ENCODE results near the gene SAFB2. TPM values are rescaled to one million over a fixed set of nuclear protein-coding genes. Genes with fewer than 3 reads are reported as not detected.

The SAFB2 gene
- total RNA-seq, 1 donor = 39.7 TPM

DNA sequence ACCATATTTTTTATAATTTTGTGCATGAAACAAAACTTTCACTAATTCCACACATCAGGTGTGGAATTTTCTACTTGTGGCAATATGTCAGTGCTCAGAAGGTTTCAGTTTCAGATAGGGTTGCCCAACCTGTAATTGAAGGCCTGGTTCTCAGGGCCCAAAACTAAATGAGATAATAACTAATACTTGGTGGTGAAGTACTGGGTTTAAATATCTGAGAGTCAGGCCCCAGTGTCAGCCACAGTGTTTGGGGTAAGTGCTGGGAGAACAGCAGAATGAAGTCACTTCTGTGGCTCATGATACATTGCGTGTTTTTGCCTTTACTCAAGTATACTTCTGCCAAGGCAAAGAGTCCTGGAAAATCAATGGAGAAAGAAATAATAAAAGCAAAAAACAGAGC lies 5.9 kb upstream of the SAFB2 start:
- H3K4me3 ChIP-seq (ENCODE audit: low read depth, low read length) = no peak overlapping the region
- DNase-seq (ENCODE audit: low read depth) = peak; percentile 24
- TF ChIP-seq, protein P1, sequence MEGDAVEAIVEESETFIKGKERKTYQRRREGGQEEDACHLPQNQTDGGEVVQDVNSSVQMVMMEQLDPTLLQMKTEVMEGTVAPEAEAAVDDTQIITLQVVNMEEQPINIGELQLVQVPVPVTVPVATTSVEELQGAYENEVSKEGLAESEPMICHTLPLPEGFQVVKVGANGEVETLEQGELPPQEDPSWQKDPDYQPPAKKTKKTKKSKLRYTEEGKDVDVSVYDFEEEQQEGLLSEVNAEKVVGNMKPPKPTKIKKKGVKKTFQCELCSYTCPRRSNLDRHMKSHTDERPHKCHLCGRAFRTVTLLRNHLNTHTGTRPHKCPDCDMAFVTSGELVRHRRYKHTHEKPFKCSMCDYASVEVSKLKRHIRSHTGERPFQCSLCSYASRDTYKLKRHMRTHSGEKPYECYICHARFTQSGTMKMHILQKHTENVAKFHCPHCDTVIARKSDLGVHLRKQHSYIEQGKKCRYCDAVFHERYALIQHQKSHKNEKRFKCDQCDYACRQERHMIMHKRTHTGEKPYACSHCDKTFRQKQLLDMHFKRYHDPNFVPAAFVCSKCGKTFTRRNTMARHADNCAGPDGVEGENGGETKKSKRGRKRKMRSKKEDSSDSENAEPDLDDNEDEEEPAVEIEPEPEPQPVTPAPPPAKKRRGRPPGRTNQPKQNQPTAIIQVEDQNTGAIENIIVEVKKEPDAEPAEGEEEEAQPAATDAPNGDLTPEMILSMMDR (IDR thresholded peaks at IDR 0.05; ENCODE audit: insufficient read depth, low read depth, low read length) = no peak

DNA sequence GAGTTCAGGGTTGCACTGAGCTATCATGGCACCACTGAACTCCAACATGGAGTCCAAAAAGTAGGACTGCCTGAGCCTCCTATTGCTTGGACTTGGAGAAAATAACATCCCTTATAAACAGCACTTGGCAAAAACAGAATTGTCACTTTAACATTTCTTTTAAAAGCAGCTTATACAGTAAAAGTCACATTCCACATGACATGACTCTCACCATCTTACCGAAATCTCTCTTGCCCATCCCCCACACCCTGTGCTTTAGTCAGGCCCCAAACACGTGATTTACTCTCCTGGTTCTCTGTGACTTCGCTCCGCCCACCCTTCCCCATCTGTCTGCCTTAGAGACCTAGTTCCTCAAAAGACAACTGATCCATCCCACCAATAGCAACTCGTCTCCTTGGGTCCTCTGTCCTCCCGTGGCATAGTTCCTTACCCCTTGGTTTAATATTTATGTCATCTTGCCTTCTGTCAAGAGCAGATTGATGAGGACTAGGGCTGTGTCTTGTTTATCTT lies 4.9 kb upstream of the SAFB2 start:
- TF ChIP-seq, protein P1 (IDR thresholded peaks at IDR 0.05; ENCODE audit: insufficient read depth, low read depth, low read length) = no peak
- DNase-seq (ENCODE audit: low read depth) = peak; percentile 31
- no peak overlapping the region for H3K4me3 ChIP-seq (ENCODE audit: low read depth, low read length)

DNA sequence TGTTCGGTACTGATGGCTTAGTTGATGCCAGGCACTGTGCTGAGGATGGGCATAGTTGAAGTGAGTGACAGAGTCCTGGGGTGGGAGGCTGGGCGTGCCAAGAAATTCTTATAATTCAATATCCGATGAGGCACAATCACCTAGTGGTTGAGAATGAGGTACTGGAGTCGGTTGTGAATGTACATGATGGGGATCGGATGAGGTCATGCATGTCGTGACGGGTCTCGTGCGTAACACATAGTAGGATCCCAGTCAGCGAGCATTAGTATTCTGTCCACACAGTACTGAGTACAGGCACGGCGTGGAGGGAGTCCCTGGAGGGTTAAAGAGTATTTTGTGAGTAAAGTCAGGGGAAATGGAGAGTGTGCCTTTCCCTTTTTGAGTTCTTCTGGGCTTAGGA lies 3.1 kb upstream of the SAFB2 start:
- TF ChIP-seq, protein P1 (IDR thresholded peaks at IDR 0.05; ENCODE audit: insufficient read depth, low read depth, low read length) = no peak
- peak overlapping the region; percentile 94 for H3K4me3 ChIP-seq (ENCODE audit: low read depth, low read length)
- DNase-seq (ENCODE audit: low read depth) = no peak

DNA sequence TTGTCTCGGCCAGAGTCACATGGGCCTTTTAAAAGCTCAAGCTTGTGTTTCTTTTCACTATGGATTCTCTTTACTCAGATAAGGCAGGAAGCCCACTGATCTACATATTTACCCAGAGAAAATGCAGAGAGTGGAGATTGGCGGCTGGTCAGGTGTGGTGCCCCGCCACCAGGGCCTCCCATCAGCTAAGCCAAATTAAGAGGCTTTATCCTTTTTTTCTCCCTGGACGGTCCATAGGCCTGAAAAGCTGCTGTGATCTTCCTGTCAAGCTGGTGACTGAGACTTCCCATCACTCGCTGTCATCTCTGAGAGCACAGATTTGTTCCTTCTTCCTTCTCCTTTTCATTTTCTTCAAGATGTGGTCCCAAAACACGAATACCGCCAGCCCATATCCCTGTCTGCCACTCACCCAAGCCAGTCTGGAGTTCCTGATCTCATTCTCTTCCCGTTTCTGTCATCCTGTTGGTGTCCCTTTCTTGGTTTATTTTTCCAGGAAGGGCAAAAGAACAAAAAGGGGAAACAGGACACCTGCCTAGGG lies 2.2 kb upstream of the SAFB2 start:
- peak overlapping the region; percentile 94 for H3K4me3 ChIP-seq (ENCODE audit: low read depth, low read length)
- TF ChIP-seq, protein P1 (IDR thresholded peaks at IDR 0.05; ENCODE audit: insufficient read depth, low read depth, low read length) = no peak
- no peak for DNase-seq (ENCODE audit: low read depth)

DNA sequence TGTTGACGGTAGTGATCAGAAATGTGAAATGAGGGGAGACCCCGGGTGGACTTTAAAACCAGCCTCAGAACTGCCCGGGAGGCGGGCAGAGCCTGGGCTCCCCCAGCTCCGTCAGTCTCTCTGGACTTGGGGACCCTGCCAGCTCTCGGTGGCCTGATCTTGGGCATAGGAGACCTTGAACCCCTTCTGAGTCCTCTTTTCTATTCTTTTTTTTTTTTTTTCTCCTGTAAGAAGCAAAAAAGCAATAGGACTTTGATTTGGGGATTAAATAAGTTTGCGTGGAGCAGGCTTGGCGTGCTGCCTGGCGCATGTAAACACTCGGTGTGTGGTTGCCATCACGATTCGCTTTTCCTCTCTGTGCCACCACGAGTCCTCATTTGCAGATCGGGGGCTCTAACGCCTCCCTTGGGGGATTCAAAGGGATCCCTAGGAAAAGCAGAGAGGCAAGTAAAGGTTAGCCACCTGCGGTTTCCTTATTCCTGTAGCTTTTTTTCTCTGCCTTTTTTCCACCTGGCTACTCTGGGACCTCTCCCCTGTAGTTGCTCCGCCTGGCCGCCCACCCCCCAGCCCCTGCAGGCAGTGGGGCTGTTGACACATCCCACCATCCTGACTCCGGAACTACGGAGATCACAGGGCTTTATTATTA lies 1.6 kb upstream of the SAFB2 start:
- TF ChIP-seq, protein P1 (IDR thresholded peaks at IDR 0.05; ENCODE audit: insufficient read depth, low read depth, low read length) = no peak
- peak; percentile 61 for DNase-seq (ENCODE audit: low read depth)
- H3K4me3 ChIP-seq (ENCODE audit: low read depth, low read length) = peak overlapping the region; percentile 94

DNA sequence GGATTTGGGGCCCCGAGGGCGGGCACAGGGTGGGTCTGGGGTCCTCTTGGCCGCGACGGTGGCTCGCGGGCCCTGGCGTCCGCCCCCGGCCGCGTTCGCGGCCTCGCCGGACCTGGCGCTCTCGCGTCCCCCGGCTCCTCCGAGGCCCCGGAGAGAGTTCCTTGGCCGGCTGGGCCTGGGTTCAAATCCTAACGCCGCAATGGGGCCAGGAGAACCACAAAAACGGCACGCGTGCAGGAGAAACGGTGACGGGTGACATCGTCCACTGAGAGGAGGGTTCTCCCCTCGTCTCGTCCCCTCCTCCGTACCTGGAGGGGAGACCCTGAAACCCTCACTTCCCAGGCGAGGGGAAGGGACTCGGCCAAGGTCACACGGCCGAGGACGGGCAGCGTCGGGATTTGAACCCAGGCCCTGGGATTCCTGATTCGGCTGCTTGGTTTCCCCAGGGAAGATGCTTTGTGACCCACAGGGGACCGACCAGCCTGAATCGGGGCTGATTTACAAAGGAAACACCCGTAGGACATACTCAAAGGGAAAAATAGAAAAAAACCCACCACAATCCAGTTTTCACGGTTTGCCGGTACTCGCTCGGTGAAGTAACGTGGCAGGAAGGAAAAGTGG lies 931 bp upstream of the SAFB2 start:
- TF ChIP-seq, protein P1 (IDR thresholded peaks at IDR 0.05; ENCODE audit: insufficient read depth, low read depth, low read length) = no peak
- no peak for DNase-seq (ENCODE audit: low read depth)
- peak overlapping the region; percentile 94 for H3K4me3 ChIP-seq (ENCODE audit: low read depth, low read length)
